NK-92 (cell line): ENCODE results near the gene PRKAR1B.
"Not testable (repeated sequence)": the region's sequence is repeated elsewhere in the genome, so short reads cannot be mapped to it uniquely, and the experiment has no call there.

Source experiments
- DNase-seq: peaks from one replicate; lab custom pipeline; 2025; ENCODE audit not compliant: unreplicated experiment; lab: John Stamatoyannopoulos, UW

Gene PRKAR1B

DNA sequence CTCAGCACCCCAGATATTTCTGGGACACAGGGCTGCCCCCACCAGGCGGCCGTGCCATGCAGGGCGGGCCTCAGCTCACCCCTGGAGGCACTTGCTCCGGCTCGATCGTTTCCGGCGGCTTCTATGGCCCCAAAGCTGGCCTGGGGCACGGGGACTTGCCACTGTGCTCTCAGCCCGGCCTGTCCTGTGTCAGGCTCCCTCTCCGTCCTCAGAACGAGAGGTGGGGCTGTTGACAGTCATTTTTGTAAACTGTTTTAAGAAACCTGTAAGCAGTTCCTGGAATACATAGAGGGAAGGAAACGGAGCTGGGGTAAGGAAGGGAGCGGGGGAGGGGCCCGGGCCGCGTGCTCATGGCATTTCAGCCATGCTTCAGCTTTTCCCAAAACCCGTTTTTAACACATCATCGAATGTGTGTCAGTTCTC is 30.7 kb upstream of the PRKAR1B start:
- no peak for DNase-seq

DNA sequence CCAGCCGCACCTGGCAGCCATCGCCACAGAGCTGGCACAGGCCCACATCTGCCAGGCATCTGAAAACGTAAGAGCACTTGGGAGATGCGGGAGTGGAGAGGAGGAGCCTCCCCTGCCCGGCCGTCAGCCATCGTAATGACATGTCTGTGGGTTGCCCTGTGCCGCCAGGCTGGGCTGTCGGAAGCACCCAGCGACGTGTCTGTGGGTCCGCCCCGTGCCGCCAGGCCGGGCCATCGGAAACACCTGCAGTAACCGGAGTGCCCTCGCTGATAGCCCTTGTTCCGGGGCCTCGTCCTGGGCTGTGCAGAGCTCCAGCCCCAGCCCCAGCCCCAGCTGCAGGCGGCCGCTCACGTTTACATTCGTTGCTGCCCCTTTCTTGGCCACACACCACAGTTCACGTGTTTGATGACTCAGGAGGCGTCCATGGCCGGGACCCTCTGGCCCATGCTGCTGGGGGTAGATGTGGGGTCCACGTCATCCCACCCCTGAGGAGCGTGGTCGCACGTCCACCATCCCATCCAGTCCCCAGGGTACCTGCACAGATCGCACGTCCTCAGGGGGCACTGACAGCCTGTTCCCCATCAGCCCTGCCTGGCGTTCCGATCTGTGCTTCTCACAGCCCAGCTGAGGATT is 30.0 kb upstream of the PRKAR1B start:
- DNase-seq, result no peak

DNA sequence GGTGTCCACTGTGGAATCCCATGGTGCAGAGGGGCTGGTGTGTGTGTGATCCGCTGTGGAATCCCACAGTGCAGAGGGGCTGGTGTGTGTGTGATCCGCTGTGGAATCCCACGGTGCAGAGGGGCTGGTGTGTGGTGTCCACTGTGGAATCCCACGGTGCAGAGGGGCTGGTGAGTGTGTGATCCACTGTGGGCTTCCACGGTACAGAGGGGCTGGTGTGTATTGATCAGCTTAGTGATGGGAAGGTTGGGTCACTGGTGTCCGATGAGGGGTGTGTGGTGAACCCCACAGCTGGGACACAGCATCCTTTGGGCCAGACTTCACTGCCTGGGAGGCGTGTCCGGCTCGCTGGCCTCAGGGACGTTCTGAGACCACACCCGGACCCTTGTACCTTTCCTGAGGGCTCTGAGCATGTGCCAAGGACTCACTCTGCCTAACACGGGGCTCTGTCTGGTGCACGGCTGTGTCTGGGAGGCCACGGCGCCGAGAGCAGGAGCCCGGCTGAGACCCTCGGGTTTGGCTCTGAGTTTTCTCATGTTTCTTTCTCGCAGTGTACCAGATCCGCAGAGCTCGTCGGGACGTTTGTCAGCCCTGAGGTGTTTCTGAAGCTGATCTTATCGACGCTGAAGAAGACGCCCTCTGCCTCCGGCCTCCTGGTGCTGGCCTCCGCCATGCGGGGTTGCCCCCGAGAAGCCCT is 29.3 kb upstream of the PRKAR1B start:
- no peak for DNase-seq

DNA sequence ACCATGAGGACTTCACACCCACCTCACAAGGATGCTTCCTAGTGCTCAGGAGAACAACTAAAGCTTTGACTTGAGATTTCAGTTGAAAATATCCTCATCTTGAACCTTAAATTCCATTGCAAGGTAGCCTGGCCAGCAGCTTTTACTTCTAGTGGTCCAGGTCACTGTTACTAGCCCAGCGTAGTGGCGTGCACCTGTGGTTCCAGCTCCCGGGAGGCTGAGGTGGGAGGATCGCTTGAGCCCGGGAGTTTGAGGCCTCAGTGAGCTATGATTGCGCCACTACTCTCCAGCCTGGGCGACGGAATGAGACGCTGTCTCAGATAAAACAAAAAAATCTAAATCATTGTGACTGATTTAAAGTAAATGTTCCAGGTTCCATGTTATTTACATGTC is 28.3 kb upstream of the PRKAR1B start:
- DNase-seq, result no peak

DNA sequence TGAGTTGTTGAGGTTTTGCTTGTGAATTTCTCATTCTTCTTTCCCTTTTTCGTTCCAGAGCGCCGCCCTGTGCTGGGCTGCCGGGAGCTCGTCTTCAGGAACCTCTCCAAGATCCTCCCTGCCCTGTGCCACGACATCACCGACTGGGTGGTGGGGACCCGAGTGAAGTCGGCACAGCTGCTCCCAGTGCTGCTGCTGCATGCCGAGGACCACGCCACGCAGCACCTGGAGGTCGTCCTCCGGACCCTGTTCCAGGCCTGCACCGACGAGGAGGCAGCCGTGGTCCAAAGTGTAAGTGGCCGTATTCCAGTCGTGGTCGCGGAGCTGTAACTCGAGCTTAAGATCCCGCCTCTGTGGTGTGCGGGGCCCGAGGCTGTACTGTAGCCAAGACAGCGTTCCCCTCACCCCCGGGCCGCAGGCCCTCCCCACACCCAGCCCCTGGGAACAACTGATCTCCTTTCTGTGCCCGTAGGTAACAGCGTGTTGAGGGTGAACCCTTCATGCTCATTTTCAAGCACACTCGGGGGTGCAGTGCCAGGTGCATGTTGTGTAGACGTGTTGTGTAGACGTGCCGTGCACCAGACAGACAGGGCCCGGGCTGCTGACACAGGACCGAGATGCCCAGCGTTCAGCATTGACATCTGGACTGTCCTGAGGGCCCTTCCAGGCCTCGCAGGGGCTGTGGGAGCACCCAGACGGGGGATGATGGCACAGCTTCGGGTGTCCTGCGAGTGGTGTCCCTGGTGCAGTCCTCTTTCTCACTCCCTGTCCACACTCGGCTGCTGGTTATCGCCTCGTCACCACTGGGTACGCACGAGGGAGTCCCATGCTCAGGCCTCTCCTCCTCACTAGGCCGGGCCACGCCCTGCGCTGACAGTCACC is 27.7 kb upstream of the PRKAR1B start:
- DNase-seq, result no peak

DNA sequence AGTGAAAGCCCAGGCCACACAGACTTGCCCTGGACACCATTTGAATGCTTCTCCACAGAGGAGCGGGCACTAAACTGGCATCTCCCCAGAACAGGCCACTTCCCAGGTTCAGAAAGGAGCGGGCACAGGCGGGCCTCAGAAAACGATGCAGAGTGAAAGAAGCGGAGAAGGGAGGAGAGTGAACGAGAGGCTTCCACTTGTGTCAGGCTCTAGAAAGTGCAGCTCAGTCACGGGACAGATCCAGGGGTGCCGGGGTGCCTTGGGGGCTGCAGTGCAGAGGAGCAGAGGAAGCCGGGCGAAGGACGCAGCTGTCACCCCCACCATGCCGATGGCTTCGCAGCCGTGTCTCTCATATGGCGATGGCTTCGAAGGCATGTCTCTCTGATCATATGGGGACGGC is 26.1 kb upstream of the PRKAR1B start:
- DNase-seq, result no peak

DNA sequence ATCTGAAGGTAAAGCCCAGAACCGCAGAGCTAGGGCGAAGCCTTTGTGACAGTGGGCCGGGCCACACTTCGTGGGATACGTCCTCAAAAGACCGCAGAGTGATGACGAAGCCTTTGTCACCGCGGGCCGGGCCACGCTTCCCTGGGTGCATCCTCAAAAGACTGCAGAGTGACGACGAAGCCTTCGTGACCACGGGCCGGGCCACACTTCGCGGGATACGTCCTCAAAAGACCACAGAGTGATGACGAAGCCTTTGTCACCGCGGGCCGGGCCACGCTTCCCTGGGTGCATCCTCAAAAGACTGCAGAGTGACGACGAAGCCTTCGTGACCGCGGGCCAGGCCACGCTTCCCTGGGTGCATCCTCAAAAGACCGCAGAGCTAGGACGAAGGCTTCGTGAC is 25.2 kb upstream of the PRKAR1B start:
- DNase-seq, result not testable (repeated sequence)

DNA sequence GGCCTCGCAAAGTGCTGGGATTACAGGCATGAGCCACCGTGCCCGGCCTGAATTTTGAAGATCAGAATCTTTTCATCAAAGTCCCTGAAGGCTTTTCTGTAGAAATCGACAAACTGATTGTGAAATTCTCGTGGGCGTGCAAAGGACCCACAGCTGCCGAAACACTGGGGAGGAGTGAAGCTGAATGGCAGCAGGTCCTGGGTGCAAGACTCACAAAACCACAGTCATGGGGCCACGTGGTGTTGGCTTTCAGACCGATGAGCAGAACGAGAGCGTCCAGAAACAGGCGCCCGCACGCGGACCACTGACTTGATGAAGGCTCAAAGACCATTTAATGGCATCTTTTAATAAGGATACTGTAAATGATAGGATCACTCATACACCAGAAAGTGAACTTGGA is 24.7 kb upstream of the PRKAR1B start:
- no peak for DNase-seq

DNA sequence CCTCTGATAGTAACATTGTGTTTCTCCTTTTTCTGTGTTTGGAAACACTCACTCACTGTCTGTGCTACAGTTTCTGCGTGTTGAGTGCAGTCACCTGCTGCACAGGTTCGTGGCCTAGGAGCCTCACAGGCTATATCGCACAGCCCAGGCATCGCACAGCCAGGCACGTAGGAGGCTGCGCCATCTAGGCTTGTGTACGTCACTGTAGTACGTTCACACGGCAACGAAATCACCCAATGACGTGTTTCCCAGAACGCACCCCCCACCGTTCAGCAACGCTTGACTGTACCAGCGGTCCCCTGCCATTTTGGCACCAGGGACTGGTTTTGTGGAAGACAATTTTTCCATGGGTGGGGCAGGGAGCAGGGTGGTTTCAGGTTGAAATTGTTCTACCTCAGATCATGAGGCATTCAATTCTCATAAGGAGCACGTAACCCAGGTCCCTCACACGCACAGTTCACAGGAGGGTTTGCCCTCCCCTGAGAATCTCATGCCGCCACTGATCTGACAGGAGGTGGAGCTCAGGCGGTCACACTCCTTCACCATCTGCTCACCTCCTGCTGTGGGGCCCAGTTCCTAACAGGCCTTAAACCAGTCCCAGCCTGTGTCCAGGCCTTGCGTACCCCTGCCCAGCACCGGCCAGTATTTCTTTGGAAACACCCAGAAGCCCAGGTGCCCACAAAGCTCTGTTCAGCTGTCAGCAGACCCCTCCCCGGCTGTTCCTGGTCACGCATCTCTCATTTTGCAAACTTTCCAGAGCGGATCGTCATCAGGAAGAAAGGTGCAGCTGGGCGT is 23.2 kb upstream of the PRKAR1B start:
- DNase-seq, result no peak

DNA sequence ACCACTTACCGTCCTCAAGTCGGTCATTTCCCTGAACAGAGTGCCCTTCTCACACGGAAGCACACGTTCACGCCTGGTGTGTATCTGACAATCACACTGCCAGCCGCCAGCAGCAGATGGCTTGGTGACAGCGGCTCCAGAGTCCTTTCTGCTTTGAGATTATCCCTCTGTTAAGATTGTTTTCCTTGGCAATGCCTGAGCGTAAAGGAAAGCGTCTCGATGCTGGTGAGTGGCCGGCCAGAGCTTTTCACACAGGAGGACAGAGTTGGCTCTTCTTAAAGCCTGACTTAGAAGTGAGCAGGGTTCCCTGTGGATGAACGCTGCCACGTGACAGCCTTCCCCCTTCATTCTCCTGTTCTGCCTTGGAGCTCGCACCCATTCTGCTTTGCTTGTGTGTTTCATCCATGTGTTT is 22.1 kb upstream of the PRKAR1B start:
- DNase-seq, result no peak

DNA sequence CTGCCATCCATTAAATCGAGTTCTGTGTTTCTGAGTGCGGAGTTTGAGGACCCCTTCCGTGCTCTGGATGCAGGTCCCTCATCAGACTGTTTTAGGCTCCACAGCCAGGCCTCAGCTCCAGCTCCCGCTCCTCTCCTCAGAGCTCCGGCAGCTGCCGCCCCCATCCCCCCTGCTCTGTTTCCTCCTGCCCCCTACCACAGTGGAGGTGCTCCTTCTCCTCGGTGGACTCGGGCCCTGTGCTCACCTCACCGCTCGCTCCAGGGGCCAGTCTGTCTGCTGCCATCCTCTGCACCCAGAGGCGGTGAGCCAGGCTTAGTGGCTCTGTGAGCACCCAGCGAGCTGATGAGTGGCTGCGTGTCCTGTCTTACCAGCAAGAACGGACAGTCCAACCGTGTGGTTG is 21.4 kb upstream of the PRKAR1B start:
- no peak for DNase-seq

DNA sequence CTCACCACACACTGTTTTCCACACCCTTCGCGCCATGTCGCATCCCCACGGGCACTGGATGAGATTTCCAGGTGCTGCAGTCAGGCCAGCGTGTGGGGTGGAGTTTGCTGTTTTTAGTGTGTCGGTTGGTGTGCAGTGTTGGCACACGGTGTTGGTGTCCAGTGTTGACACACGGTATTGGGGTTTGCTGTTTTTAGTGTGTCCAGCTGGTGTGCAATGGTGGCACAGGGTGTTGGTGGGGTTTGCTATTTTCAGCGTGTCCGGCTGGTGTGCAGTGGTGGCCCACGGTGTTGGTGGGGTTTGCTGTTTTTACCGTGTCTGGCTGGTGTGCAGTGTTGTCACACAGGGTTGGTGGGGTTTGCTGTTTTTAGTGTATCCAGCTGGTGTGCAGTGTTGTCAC is 20.1 kb upstream of the PRKAR1B start:
- DNase-seq, result no peak

DNA sequence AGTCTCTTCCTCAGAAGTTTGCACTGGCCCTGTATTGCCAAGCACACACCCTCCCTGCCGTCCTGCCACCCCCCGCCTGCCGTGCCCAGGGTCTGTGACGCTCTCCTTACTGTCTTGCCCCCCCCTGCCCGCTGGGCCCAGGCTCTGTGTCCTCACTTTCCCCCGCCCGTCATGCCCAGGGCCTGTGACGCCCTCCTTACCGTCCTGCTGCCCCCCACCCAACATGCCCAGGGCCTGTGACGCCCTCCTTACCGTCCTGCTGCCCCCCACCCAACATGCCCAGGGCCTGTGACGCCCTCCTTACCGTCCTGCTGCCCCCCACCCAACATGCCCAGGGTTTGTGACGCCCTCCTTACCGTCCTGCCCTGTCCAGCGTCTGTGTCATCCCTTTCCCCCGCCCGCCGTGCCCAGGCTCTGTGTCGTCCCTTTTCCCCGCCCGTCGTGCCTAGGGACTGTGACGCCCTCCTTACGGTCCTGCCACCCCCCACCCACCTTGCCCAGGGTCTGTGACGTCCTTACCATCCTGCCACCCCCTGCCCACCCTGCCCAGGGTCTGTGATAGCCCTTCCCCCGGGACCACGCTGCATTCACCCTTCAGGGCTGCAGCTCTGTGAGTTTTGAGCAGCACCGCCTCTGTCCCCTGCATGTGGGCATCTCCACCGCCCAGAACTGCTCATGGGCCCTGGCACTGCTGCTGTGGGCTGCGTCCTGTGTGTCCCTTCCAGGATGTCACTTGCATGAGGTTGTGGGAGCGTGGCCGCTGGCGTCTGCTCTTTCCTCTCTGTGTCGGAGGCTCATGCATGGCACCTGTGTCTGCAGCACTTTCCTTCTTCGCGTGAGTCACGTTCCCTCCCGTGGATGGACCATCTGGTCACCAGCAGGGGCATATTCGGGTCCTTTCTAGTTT is 19.3 kb upstream of the PRKAR1B start:
- no peak for DNase-seq

DNA sequence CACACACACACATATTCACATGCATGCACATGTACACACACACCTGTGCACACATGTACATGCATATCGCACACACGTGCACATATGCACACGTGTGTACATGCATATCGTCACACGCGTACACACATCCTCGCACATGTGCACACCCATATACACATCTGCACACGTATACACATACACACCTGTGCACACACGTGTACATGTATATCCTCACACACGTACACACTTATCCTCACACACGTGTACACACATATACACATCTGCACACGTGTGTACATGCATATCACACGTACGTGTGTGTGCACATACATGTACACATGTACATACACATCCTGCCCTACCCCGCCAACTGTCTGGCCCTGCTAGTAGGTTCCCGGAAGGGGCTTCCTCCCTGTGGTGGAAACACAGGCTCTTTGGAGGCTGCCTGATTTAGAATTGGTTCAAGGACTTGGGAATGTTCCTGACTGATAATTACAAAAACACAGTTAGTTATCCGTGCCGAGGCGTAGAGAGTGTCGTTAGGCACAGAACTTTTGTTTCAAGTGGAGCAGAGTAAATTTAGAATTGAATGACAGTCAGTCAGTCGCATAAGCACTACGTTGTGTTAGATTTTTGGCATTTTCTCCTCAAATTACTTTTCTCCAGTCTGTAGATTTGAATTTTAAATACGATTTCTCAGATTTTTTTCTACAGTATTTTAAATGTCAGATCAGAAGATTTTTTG is 18.5 kb upstream of the PRKAR1B start:
- DNase-seq, result no peak

DNA sequence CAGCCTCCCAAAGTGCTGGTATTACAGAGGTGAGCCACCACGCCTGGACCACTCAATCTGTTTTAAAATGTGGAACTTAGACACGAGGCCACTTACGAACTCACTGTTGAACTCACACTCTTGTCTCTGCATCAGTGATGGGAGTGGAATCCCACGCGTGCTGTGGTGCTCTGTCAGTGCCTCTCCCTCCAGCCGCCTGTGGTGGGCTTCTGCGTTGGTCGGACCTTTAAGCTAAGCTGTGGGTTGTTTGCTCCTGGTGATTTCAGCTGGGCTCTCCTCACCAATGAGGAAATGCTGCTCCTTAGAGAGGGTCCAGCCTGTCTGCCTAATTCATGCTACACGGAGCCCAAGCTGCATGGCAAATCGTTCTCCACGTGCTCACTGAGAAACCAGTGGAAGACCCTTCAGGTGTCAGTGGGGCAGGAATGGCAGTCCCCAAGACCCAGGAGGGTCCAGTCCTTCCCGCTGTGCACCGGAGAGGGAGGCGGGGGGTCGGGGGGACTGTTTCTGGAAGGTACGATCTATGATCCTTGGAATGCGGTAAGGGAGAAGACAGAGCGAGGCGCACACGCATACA is 17.9 kb upstream of the PRKAR1B start:
- no peak for DNase-seq

DNA sequence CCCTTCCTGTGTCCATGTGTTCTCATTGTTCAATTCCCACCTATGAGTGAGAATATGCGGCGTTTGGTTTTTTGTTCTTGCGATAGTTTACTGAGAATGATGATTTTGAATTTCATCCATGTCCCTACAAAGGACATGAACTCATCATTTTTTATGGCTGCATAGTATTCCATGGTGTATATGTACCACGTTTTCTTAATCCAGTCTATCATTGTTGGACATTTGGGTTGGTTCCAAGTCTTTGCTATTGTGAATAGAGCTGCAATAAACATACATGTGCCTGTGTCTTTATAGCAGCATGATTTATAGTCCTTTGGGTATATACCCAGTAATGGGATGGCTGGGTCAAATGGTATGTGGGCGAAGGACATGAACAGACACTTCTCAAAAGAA is 17.0 kb upstream of the PRKAR1B start:
- DNase-seq, result not testable (repeated sequence)

DNA sequence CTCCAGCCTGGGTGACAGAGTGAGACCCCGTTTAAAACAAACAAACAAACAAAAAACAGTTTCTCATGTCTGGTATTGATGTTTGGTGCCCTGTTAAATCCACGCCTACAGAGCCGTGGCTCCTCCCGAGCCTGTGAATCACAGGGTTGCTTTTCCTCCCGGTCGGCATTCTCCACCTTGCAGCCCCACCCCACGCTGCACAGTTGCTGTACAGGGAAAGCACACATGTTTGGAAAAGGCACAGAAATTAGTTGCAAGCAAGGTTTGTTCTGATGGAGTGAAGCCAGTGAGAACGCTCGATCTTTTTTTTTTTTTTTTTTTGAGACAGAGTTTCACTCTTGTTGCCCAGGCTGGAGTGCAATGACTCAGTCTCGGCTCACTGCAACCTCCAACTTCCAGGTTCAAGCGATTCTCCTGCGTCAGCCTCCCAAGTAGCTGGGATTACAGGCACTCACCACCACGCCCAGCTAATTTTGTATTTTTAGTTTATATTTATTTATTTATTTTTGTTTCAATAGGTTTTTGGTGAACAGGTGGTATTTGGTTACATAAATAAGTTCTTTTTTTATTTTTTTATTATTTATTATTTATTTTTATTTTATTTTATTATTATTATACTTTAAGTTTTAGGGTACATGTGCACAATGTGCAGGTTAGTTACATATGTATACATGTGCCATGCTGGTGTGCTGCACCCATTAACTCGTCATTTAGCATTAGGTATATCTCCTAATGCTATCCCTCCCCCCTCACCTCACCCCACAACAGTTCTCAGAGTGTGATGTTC is 16.5 kb upstream of the PRKAR1B start:
- DNase-seq, result not testable (repeated sequence)

DNA sequence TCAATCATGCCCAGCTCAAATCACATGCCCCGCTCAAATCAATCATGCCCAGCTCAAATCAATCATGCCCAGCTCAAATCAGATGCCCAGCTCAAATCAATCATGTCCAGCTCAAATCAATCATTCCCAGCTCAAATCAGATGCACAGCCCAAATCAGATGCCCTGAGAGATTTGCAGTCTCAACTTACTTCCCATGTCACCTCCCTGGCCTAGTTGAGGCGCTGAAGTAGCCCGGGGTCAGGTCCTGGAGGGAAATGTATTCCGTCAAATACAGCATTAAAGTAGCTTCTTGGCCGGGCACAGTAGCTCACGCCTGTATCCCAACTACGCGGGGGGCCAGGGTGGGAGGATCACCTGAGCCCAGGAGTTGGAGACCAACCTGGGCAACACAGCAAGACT is 15.7 kb upstream of the PRKAR1B start:
- no peak for DNase-seq
